Measurements from ENCODE around the gene EHD1.
A peak's percentile ranks its signal among the peaks of the same experiment; 100 is the strongest.

Gene EHD1

DNA sequence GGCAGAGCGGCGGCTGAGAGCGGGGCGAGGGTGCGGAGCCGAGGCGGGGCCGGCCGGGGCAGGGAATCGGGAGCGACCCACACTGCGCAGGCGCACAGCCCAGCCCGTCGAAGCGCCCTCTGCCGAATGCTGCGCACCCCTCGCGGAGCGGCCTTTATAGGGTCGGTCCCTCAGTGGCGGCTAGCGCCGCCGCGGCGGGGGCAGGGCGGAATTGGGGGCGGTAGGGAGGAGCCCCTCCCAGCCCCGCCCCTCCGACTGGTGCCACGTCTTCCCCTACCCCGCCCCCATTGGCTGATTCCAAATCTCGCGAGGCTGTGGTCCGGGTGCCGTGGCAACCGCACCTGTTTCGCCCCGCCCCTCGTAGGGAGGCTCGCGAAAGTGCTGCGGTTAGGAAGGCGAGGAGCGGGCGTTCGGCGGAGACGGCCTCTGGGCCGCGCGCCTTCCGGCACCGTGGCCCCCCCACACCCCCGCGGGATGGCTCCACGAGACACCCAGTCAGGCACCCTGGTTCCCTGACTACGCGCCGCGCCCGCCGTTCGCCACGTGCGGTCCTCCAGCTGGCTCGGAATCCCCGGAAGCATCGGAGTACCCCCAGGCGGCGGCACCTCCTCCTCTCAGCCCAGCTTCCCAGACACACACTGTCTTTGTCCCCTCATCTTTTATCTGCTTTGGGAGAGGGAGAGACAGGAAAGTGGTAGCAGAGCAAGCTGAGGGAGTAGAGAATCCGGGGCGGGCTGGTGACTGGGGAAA lies at the start of gene EHD1:
EHD1 (minus strand) TSS at position 128 of the 750 bp plus-strand sequence. CDS start 157 bp downstream, outside the sequence.
- peak within 1 kb of the TSS; percentile 98 to 99 for H3K4me3 ChIP-seq (replicated peaks in 1 of 2; ENCODE audit: low read depth in 2 of 2, low read length in 2 of 2)
- TF ChIP-seq, protein P1, sequence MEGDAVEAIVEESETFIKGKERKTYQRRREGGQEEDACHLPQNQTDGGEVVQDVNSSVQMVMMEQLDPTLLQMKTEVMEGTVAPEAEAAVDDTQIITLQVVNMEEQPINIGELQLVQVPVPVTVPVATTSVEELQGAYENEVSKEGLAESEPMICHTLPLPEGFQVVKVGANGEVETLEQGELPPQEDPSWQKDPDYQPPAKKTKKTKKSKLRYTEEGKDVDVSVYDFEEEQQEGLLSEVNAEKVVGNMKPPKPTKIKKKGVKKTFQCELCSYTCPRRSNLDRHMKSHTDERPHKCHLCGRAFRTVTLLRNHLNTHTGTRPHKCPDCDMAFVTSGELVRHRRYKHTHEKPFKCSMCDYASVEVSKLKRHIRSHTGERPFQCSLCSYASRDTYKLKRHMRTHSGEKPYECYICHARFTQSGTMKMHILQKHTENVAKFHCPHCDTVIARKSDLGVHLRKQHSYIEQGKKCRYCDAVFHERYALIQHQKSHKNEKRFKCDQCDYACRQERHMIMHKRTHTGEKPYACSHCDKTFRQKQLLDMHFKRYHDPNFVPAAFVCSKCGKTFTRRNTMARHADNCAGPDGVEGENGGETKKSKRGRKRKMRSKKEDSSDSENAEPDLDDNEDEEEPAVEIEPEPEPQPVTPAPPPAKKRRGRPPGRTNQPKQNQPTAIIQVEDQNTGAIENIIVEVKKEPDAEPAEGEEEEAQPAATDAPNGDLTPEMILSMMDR (IDR thresholded peaks at IDR 0.05; ENCODE audit: low read depth, low read length) = peak; percentile 41
- DNase-seq (ENCODE audit: low read depth in 2 of 2) = peak; percentile 98

DNA sequence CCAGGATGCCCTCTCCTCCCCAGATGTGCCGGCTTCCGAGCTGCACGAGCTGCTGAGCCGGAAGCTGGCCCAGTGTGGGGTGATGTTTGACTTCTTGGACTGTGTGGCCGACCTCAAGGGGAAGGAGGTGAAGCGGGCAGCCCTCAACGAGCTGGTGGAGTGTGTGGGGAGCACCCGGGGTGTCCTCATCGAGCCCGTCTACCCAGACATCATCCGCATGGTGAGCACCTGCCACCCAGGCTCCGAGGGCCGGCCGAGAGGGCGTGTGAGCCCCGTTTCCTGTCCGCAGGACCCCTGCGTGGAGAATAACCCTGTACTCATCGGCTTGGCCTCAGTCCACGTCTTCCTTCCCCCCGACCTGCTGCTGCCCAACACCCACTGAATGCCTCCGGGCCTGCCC lies 48.3 kb upstream of the EHD1 start:
- TF ChIP-seq, protein P1 (IDR thresholded peaks at IDR 0.05; ENCODE audit: low read depth, low read length) = no peak
- no peak for DNase-seq (ENCODE audit: low read depth in 2 of 2)
- H3K4me3 ChIP-seq (replicated peaks in 1 of 2; ENCODE audit: low read depth in 2 of 2, low read length in 2 of 2) = no peak overlapping the region

DNA sequence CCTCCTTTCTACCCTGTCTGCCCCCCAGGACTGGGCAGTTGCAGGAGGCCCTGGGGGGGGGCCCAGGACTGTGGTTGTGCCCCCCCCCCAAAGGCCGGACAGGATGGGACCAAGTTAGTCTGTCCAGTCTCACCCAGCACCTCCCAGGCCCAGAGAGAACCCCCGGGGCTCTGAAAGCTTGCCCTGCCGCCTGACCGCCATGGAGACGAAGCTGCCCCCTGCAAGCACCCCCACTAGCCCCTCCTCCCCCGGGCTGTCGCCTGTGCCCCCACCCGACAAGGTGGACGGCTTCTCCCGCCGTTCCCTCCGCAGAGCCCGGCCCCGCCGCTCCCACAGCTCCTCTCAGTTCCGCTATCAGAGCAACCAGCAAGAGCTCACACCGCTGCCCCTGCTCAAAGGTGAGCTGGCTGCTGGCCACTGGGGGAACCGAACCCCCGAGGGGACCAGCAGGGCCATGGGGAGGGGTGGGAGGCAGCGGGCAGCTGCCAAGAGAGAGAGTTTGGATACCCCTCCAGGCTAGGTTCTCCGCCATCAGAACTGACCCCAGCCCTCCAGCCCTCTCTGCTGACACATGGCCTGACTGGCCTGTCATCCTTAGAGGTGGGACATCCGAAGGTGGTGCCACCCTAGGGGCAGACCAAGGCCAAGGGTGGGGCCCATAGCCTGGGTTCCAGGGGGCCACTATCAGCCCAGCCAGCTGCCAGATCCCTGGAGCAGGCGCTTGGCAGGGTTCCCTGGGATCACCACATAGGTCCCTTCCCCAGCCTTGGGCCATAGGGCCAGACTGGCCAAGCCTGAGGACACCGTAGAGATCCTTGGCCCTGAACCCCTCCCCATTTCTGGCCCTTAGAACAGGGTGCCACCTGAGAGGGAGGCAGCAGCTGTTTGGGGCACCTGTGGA lies 47.4 kb upstream of the EHD1 start:
- H3K4me3 ChIP-seq (replicated peaks in 1 of 2; ENCODE audit: low read depth in 2 of 2, low read length in 2 of 2) = peak overlapping the region; percentile 89 to 93
- DNase-seq (ENCODE audit: low read depth in 2 of 2) = no peak
- TF ChIP-seq, protein P1 (IDR thresholded peaks at IDR 0.05; ENCODE audit: low read depth, low read length) = no peak

DNA sequence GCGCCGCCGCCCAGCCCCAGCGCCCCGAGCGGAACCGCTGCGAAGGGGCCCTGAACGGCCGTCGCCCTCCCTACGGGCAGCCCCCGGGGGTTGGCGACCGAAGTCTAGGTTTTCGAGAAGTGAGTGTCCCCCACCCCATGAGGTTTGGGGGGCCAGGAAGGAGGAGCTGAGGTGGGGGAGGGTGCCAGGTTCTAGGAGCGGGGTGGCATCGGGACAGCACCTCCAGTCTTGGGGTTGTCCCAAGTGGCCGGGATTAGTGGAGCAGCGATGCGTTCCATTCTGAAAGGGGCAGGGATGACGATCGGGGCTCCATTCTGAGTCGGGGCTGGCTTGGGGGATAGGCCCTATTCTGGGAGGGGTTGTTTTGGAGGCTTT lies 46.5 kb upstream of the EHD1 start:
- TF ChIP-seq, protein P1 (IDR thresholded peaks at IDR 0.05; ENCODE audit: low read depth, low read length) = no peak
- peak overlapping the region; percentile 89 to 93 for H3K4me3 ChIP-seq (replicated peaks in 1 of 2; ENCODE audit: low read depth in 2 of 2, low read length in 2 of 2)
- DNase-seq (ENCODE audit: low read depth in 2 of 2) = peak; percentile 13

DNA sequence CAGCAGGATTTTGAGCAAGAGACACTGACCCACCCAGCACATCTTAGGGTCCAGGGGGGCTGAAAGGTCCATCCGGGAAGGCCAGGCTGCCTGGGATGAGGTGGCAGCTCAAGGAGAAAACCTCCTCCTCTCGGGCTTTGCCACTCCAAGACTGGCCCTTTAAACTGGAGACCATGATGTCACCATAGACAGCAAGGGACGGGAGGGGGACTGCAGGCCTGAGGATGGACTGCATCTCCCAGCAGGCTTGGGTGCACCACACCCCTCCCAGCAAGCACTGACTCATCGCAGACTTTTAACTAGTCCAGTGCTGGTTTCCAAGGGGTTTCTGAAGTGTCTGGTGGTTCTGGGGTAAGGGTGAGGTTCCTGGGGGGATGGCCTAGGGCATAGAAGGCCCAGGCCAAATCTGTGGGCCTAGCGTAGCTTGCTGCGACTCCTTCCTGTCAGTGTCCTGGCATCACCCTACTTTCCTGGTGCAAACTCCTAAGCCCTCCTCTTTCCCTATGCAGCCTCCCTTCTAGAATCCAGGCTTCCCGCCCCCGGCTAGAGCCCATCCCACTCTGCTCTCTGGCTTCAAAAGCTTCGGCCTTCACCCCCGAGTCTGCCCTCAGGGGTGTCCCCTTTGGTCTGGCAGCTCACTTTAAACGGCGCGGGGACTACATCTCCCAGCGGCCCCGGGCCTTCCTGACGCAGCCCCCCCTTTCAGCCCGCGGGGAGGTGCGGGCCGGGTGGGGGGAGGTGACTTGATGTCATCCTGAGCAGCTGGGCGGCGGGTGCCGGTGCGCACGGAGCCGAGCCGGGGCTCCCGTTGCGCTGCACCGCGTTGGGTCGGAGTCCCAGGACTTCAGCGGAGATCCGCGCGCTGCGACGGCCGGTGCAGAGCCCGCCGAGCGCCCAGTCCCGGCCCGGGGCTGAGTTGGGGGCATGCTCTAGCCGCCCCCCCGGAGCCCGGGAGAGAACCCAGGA lies 45.8 kb upstream of the EHD1 start, which contains the start of gene PPP2R5B:
PPP2R5B (plus strand) TSS at position 746 of the 966 bp plus-strand sequence. CDS start 1,046 bp downstream, outside the sequence.
- TF ChIP-seq, protein P1 (IDR thresholded peaks at IDR 0.05; ENCODE audit: low read depth, low read length) = no peak
- peak; percentile 95 to 96 for DNase-seq (ENCODE audit: low read depth in 2 of 2)
- H3K4me3 ChIP-seq (replicated peaks in 1 of 2; ENCODE audit: low read depth in 2 of 2, low read length in 2 of 2) = peak within 1 kb of the TSS; percentile 89 to 93

DNA sequence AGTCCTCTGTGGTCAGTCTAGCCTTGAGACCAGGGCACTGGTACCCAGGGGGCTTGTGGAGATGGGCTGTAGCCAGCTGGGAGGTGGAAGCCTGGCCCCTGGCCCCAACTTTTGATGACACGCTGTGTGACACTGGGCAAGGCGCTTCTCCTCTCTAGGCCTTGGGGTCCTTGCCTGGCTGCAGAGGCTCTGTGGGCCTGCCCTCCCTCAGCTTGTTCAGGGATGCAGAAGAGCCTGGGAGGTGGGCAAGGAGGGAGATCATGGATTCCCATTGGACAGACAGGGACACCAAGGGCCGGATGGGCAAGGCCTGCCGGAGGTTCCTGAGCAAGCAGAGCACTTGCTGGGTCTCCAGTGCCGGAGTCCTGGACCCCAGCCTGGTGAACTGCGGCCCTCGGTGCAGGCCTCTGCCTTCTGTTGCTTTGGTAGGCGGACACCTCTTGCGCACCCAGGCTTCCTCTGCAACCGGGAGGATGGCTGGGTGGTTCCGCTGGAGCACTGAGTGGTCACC lies 44.8 kb upstream of the EHD1 start:
- H3K4me3 ChIP-seq (replicated peaks in 1 of 2; ENCODE audit: low read depth in 2 of 2, low read length in 2 of 2) = no peak overlapping the region
- no peak for DNase-seq (ENCODE audit: low read depth in 2 of 2)
- TF ChIP-seq, protein P1 (IDR thresholded peaks at IDR 0.05; ENCODE audit: low read depth, low read length) = no peak
